ENCODE results near the gene COL1A2.

DNA sequence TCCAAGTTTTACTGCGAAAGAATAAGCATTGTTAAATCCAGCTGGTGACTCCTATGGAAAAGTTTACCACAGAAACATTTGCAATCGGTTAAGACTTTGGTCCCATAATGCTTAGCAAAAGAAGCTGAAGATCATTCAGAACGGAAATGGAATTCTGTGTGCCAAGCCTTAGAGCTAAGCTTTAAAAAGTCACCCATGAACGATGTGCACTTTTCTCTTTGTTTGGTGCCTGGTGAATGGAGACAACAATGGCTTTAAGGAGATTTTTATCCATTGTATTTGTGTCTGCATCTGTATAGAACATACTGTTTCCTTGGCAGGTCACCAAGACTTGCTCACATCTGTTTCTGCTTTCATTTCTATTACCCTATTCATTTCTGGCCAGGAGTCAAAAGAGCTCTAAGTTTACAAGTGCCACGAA is 26.3 kb upstream of the COL1A2 start:
- TF ChIP-seq, protein P1, sequence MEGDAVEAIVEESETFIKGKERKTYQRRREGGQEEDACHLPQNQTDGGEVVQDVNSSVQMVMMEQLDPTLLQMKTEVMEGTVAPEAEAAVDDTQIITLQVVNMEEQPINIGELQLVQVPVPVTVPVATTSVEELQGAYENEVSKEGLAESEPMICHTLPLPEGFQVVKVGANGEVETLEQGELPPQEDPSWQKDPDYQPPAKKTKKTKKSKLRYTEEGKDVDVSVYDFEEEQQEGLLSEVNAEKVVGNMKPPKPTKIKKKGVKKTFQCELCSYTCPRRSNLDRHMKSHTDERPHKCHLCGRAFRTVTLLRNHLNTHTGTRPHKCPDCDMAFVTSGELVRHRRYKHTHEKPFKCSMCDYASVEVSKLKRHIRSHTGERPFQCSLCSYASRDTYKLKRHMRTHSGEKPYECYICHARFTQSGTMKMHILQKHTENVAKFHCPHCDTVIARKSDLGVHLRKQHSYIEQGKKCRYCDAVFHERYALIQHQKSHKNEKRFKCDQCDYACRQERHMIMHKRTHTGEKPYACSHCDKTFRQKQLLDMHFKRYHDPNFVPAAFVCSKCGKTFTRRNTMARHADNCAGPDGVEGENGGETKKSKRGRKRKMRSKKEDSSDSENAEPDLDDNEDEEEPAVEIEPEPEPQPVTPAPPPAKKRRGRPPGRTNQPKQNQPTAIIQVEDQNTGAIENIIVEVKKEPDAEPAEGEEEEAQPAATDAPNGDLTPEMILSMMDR (conservative IDR thresholded peaks at IDR 0.05; ENCODE audit: low read depth, low read length) = no peak
- no peak for TF ChIP-seq EZH2 (IDR thresholded peaks at IDR 0.05; ENCODE audit: borderline replicate concordance, low read depth, low read length, poor library complexity, severe bottlenecking)
